ENCODE measurements around the gene LGALS1. TPM values are rescaled to one million over a fixed set of nuclear protein-coding genes. Genes with fewer than 3 reads are reported as not detected.

Gene LGALS1
- total RNA-seq, 3 donors from 2014 or later, result 621 to 2,412 (median 641) TPM

GRCh38 chr22:37672920-37673455 is 2.4 kb upstream of the LGALS1 start:
- TF ChIP-seq, protein P1, sequence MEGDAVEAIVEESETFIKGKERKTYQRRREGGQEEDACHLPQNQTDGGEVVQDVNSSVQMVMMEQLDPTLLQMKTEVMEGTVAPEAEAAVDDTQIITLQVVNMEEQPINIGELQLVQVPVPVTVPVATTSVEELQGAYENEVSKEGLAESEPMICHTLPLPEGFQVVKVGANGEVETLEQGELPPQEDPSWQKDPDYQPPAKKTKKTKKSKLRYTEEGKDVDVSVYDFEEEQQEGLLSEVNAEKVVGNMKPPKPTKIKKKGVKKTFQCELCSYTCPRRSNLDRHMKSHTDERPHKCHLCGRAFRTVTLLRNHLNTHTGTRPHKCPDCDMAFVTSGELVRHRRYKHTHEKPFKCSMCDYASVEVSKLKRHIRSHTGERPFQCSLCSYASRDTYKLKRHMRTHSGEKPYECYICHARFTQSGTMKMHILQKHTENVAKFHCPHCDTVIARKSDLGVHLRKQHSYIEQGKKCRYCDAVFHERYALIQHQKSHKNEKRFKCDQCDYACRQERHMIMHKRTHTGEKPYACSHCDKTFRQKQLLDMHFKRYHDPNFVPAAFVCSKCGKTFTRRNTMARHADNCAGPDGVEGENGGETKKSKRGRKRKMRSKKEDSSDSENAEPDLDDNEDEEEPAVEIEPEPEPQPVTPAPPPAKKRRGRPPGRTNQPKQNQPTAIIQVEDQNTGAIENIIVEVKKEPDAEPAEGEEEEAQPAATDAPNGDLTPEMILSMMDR (IDR thresholded peaks at IDR 0.05), result no peak
- intact Hi-C loops (cut with DNase I; ENCODE audit: low total_unique reads), result no loop called here
- no peaks in the 10 kb centered on the region for H3K9me3 ChIP-seq
- H3K27ac ChIP-seq, result peak overlapping the region; percentile 48 to 93
- no peaks in the 10 kb centered on the region for H3K27me3 ChIP-seq
- peaks cover 0 to 24% of the 10 kb centered on the region in 2 donors for H3K4me1 ChIP-seq
- no peak for DNase-seq (ENCODE audit: low spot score in 2 of 2)
- no peaks in the 10 kb centered on the region for H3K36me3 ChIP-seq
- no peak overlapping the region for H3K4me3 ChIP-seq

GRCh38 chr22:37674248-37674647 is 1.2 kb upstream of the LGALS1 start:
- no peak for TF ChIP-seq POLR2AphosphoS5 (IDR thresholded peaks at IDR 0.05)
- TF ChIP-seq POLR2A (IDR thresholded peaks at IDR 0.05), result no peak
- TF ChIP-seq, protein P1 (IDR thresholded peaks at IDR 0.05), result no peak
- Histone ChIP-seq H3K9me3 (no peaks in the 10 kb centered on the region), H3K27ac (peak overlapping the region; percentile 93 to 95), H3K4me3 (no peak overlapping the region), H3K36me3 (no peaks in the 10 kb centered on the region), H3K27me3 (no peaks in the 10 kb centered on the region), H3K4me1 (peaks cover 0 to 27% of the 10 kb centered on the region in 2 donors)
- DNase-seq (ENCODE audit: low spot score in 2 of 2), result no peak
- intact Hi-C loops (cut with DNase I; ENCODE audit: low total_unique reads), result no loop called here

DNA sequence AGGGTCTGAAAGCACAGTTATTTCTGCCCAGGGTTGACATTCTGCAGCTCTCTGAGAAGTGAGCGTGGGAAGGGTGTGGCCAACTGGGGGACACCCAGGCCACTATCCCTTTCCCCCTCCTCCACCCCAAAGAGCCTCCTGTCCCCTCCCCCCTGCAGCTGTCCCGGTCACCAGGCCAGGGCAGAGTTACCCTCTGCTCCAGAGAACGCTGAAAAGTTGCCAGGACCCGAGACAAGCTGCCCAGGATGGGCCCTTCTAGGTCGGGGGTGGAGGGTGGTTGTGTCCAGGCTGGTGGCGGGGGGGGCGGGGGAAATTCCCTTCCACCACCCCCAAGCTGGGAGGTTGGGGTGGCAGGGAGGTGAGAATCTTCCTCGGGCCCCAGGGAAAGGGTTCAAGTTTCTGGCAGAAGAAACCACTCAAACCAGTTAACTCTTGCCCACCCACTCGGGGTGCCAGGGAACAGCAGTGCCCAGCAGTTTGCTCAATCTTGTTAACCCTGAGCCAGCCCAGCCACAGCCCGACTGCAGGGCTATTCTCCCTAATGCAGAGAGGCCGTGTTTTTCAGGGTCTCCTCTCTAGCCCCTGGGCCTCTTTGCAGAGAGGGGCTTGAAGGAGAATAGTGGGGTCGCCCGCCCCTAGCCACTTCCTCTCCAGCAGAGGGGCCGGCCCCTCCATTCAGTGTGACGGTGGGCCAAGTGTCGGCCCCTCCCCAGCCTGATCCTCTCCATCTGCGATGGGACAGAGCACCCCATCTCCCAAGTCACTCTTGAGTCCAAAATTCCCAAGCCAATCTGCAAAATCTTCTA is 697 bp downstream of the LGALS1 start:
- Histone ChIP-seq H3K9me3 (no peaks in the 10 kb centered on the region), H3K27ac (peak overlapping the region; percentile 93 to 95), H3K4me3 (peak overlapping the region; percentile 53 to 80 (median 67)), H3K36me3 (no peaks in the 10 kb centered on the region), H3K4me1 (peaks cover 0 to 27% of the 10 kb centered on the region in 2 donors), H3K27me3 (no peaks in the 10 kb centered on the region)
- intact Hi-C loops (cut with DNase I; ENCODE audit: low total_unique reads), result no loop called here
- DNase-seq (ENCODE audit: low spot score in 2 of 2), result no peak
- TF ChIP-seq, protein P1 (IDR thresholded peaks at IDR 0.05), result no peak
- TF ChIP-seq POLR2A (IDR thresholded peaks at IDR 0.05), result no peak
- TF ChIP-seq POLR2AphosphoS5 (IDR thresholded peaks at IDR 0.05), result no peak

- intact Hi-C loops (cut with DNase I; ENCODE audit: low total_unique reads), result no loop called here
- Histone ChIP-seq H3K27me3 (no peaks in the 10 kb centered on the region), H3K27ac (peak overlapping the region; percentile 93 to 95), H3K36me3 (no peaks in the 10 kb centered on the region), H3K4me1 (peaks cover 0 to 27% of the 10 kb centered on the region in 2 donors), H3K4me3 (peak overlapping the region; percentile 53 to 80 (median 67)), H3K9me3 (no peaks in the 10 kb centered on the region)
- DNase-seq (ENCODE audit: low spot score in 2 of 2), result peak; percentile 73 to 90
- no peak for TF ChIP-seq POLR2A (IDR thresholded peaks at IDR 0.05)
- peak in 2 of 3 donors; percentile 54 to 59 for TF ChIP-seq POLR2AphosphoS5 (IDR thresholded peaks at IDR 0.05)
Observed at GRCh38 chr22:37676736-37677492, 1.5 kb downstream of the LGALS1 start.

- peaks cover 0 to 27% of the 10 kb centered on the region in 2 donors for H3K4me1 ChIP-seq
- no peak for DNase-seq (ENCODE audit: low spot score in 2 of 2)
- TF ChIP-seq POLR2A (IDR thresholded peaks at IDR 0.05), result no peak
- TF ChIP-seq POLR2AphosphoS5 (IDR thresholded peaks at IDR 0.05), result no peak
- TF ChIP-seq, protein P1 (IDR thresholded peaks at IDR 0.05), result no peak
- H3K27ac ChIP-seq, result peak overlapping the region; percentile 93 to 95
- no peaks in the 10 kb centered on the region for H3K36me3 ChIP-seq
- intact Hi-C loops (cut with DNase I; ENCODE audit: low total_unique reads), result no loop called here
- no peaks in the 10 kb centered on the region for H3K9me3 ChIP-seq
- H3K27me3 ChIP-seq, result no peaks in the 10 kb centered on the region
- peak overlapping the region; percentile 53 to 80 (median 67) for H3K4me3 ChIP-seq
Observed at GRCh38 chr22:37677493-37677974, 2.1 kb downstream of the LGALS1 start.

All from breast epithelium (tissue), 4 donors.